ENCODE data around the gene HSPA12B.

The HSPA12B gene, protein sequence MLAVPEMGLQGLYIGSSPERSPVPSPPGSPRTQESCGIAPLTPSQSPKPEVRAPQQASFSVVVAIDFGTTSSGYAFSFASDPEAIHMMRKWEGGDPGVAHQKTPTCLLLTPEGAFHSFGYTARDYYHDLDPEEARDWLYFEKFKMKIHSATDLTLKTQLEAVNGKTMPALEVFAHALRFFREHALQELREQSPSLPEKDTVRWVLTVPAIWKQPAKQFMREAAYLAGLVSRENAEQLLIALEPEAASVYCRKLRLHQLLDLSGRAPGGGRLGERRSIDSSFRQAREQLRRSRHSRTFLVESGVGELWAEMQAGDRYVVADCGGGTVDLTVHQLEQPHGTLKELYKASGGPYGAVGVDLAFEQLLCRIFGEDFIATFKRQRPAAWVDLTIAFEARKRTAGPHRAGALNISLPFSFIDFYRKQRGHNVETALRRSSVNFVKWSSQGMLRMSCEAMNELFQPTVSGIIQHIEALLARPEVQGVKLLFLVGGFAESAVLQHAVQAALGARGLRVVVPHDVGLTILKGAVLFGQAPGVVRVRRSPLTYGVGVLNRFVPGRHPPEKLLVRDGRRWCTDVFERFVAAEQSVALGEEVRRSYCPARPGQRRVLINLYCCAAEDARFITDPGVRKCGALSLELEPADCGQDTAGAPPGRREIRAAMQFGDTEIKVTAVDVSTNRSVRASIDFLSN

DNA sequence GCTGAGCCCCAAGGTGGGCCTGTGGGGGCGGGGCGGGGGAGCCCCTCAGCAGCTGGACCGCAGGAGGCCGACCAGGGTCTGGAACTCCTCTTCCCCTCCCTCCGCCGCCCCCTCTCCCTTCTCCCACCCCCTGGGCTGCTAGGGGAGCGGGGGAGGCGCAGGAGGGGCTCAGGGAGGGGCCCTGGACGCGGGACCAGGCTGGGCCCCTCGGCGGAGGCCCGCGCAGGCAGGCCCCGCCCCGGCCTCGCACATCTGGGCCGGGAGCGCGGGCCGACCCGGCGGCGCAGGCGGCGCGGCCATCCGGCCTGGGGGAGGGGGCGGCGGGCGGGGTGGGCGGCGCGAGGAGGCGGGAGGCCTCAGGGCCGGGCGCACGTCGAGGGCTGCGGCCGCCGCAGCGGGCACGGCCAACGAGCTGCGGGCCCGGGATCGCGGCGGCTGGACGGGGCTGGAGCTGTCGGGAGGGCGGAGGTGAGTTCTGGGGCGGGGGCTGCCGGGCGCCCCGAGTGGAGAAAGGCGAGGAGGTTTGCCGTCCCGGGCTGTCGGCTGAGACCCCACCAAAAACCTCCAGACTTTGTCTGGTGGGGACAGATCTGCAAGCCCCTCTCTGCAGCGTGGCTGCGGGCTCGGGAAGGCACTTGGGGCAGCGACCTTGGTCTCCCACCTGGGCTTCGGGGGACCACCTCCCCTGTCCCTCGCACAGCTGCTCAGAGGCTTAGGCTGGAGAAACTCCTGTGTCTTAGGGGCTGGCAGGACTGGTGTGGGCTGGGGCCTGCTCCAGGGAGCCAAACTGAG is at the start of gene HSPA12B:
TSS of gene HSPA12B (plus strand) at position 359 of the 792 bp plus-strand sequence. CDS start 5,990 bp downstream, outside the sequence.
- no peak for DNase-seq

- DNase-seq: no peak
Measured at GRCh38 chr20:3685341-3685740, 47.1 kb upstream of the HSPA12B start.

GRCh38 chr20:3686421-3686820 is 46.1 kb upstream of the HSPA12B start:
- DNase-seq: no peak

- no peak for DNase-seq
Measured at GRCh38 chr20:3686867-3687321, 45.6 kb upstream of the HSPA12B start.

GRCh38 chr20:3687655-3688054 is 44.8 kb upstream of the HSPA12B start:
- DNase-seq: no peak

GRCh38 chr20:3689978-3690377 is 42.5 kb upstream of the HSPA12B start:
- no peak for DNase-seq

DNA sequence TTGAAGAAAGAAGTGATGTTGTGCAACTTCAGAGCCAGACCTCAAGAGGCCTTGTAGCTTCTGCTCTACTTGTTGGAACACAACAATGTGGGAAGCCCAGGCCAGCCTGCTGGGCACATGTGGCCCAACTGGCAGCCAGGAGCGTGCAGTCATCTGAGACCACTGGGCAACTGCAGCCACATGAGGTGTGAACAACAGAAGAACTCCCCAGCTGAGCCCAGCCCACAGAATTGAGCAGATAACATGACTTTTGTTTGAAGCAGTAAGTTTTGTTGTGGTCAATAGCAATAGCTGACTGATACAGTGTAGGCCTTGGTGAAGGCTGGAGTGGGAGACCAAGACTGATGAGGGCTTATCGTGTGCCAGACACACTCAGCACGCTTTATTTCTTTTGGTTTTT is 42.1 kb upstream of the HSPA12B start:
- DNase-seq: no peak

GRCh38 chr20:3691306-3691705 is 41.2 kb upstream of the HSPA12B start:
- DNase-seq: no peak

DNA sequence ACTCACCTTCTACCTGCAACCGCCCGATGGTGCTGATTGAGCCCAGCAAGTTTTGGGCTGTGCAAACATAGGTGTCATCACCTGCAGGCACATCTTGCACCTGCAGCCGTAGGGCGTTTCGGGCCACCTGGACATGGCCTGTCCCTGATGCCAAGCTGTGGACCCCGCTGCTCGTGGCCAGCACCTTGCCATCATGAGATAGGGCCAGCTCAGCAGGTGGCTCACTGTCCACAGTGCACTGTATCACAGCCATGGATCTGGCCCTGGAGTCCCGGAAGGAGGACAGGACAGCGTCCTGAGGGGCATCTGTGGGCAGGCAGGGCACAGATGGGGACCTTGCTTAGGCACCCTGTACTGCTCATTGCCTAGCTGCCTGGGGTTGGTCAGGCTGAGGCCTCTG is 40.6 kb upstream of the HSPA12B start:
- no peak for DNase-seq

DNA sequence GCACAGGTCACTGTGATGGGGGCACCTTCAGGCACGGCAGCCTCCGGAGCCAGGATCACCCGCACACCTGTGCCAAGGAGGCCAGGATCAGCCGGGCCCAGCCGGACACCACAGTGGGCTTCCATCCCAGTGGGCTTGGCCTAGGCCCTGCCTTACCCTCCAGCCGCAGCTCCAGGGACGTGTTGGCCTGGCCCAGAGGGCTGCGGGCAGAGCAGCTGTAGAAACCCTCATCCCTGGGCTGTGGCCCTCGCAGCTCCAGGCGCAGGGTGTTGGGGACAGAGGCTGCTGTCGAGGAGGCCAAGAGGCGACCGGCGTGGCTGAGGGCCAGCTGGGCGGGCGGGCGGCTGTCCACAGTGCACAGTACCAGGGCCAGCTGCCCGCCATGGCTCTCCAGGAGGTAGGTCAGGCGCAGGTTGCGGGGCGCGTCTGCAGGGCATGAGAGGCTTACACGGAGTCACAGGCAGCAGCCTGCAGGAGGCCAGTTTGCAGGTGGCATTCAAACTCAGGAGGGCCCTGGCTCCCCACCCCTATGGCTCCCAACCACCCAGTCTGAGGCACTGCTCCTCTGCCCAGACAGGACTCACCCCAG is 39.7 kb upstream of the HSPA12B start:
- no peak for DNase-seq

DNA sequence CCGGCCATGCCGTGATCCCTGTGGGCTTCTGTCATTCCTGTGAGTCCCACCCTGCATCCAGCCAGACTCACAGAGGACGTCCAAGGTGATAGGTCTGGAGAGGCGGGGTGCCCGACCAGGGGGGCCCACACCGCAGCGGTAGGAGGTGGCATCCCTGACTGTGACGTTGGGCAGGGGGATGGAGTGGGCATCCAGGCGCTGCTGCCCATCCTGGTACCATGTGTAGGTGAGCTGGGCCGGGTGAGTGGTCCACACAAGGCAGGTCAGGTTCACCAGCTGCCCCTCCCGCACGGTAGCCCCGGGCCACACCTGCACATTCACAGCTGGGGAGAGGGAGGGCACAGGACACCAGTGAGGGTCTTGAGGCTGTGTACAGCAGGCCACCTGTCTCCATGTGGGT is 39.1 kb upstream of the HSPA12B start:
- no peak for DNase-seq

DNA sequence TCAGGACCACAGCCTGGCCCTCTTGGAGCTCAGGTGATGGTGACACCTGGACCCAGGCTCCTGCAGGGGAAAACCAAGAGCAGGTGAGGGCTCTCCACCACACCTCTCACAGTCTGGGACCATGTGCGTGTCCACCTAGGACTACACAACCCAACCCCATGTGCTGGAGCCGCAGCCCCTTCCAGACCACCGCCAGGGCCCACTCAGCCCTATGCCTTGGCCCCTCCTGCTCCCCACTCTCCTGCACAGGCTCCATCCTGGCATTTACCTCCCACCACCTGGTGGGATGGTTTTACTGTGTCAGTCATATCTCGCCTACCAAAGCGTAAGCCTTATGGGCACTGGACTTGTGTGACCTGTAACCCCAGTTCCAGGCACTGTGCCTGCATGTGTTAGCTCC is 37.6 kb upstream of the HSPA12B start:
- DNase-seq: no peak

GRCh38 chr20:3696200-3696599 is 36.3 kb upstream of the HSPA12B start:
- DNase-seq: no peak

DNA sequence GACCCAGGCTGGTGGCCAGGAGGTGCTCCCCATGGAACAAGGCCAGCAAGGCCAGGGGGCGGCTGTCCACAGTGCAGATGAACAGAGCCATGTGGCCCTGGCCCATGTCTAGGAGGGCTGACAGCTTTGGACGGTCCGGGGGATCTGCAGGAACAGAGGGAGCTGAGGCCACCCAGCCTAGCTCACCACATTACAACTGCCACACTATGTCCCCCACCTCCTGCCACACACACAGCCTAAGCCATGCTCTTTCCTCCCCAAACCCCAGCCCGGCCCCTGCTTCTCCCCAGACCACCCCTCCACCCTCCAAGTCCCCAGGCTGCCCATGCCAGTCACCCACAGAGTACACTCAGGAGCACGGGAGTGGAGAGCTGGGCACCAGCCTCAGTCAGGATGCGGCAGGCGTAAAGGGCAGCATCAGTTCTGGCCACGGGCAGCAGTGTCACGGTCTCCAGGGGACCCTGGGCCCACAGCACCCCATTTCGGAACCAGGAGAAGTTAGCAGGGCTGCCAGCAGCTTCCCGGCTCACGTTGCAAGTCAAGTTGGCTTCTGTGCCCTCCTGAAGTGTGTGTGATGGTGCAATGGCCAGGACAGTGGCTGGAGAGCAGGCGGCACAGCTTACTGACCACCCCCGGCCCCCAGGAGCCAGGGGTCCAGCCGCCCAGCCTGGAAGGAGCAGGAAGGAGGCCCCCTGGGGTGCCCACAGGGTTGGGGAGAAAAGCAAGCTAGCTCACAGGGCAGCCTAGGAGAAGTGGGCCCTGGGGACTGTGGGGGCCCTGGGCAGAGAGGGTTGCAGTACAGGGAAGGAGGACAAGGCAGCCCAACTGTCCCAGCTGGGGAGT is 35.5 kb upstream of the HSPA12B start:
- DNase-seq: no peak

- DNase-seq: no peak
Measured at GRCh38 chr20:3697588-3698305, 34.7 kb upstream of the HSPA12B start.

DNA sequence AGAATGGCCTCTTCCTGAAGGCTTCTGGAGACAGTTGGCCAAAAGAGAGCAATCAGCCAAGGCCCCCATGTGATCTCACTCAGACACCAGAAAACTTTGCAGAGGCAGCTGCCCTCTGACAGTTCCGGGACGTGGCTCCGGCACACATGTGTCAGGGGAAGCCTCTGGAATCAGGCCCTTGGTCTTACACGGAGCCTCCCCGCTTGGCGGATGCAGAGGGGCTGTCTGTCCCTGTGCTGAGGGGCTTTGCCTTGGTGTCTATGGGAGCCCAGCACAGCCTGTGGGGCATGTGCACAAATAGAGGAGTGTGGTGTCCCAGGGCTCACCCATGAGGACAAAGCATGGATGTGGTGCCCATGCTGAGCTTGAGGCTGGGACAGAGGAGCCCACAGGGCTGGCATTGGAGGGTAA is 33.9 kb upstream of the HSPA12B start:
- DNase-seq: no peak

- DNase-seq: no peak
Measured at GRCh38 chr20:3699037-3699436, 33.4 kb upstream of the HSPA12B start.

DNA sequence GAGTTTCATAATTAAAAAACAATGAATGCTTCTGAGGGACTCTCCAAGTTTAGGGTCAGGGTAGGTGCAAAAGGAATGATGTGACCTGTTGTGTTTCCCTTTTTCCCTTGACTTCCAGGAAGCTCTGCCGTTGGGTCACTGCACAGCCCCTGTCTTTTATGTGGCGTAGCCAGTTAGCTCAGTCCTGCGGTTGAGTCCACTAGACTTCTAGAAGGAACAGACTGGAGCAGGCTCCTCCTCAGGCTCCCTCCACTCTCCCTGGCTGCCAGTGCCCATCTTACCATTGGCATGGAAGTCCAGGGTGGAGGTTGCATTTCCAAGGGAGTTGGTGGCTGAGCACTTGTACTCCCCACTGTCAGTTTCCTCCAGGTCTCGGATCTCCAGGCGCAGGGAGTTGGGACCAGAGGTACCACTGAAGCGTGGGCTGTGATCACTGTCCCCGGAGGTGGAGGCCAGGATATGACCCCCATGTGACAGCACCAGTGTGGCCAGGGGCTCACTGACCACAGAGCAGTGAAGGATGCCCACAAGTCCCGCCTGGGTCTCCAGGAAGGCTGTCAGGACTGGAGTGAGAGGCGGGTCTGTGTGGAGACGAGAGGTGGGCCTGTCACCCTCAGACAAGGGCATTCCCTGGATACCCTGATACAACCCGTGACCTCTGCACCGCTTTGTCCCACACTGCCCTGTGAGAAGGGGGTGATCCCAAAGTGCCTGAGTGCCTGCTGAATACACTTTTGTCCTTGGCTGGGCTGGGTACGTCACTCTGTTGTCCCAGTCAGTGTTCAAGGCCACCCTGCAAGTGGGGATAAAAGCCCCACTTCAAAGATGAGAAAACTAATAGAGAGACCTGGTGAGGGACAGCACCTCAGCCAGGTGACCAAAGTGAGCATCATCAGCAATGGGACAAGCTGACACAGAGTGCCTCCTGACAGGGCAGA is 31.2 kb upstream of the HSPA12B start:
- DNase-seq: no peak

GRCh38 chr20:3702611-3703391 is 29.7 kb upstream of the HSPA12B start:
- no peak for DNase-seq
